Measurements from ENCODE around the gene KDM4C.

GRCh38 chr9:7173139-7173538 lies 415.4 kb downstream of the KDM4C start:
- TF ChIP-seq POLR2A (IDR thresholded peaks at IDR 0.05) (no peak), CTCF (IDR thresholded peaks at IDR 0.05 in 8 of 11, conservative IDR thresholded peaks at IDR 0.05 in 3 of 11) (no peak), POLR2AphosphoS5 (IDR thresholded peaks at IDR 0.05) (no peak)
